ENCODE results near the gene PCDH1. TPM values are rescaled to one million over a fixed set of nuclear protein-coding genes. Genes with fewer than 3 reads are reported as not detected.

Gene PCDH1
- total and polyA plus RNA-seq, 2 of the 8 experiments (the other 6 are each of a cell fraction or from before 2014, with no cell fraction given), result 101 to 102 TPM

DNA sequence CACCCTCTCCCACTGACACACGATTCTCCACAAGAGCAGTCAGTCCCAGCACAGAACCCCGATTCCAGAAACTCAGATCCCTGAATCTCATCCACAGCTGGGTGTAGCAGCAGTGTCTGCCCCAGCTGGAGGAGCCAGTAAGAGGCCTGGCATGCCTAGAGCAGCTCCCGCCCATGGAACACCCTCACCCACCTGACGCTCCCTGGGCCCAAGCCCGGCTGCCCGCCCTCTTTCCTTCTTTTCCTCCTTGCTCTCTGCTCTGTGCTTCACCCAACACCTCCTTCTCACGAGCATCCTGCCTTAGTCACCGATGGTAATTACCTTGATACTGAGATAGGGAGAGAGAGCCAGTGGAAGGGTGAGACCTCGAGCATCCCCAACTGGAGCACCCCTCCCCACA is 8.7 kb downstream of the PCDH1 start:
- Histone ChIP-seq H2BK12ac (ENCODE audit: low read depth, low read length) (peak overlapping the region; percentile 42; the same call in 1 of the 2 replicates), H3K23ac (ENCODE audit: insufficient read length) (no peak overlapping the region), H2BK15ac (ENCODE audit: low read length) (no peak overlapping the region), H3K9ac (replicated peaks in 1 of 4; ENCODE audit: extremely low read depth in 1 of 4, low read depth in 3 of 4, low read length in 3 of 4) (no peak overlapping the region), H4K91ac (replicated peaks; ENCODE audit: insufficient read length, low read length) (no peak overlapping the region), H3K36me3 (ENCODE audit: control insufficient read depth in 2 of 4, insufficient read depth in 4 of 4, low read length in 3 of 4) (peaks cover 31 to 60% (median 49%) of the 10 kb centered on the region in 4 experiments), H3K27ac (ENCODE audit: low read depth, low read length) (0 out of 2 replicates have a peak overlapping the region, but pooled peaks have one; percentile 1), H3K4me1 (replicated peaks in 1 of 4; ENCODE audit: control insufficient read depth in 3 of 4, insufficient read depth in 4 of 4, low read length in 3 of 4) (peaks cover 30 to 39% (median 35%) of the 10 kb centered on the region in 4 experiments), H2AFZ (ENCODE audit: low read length) (no peak overlapping the region), H3K18ac (ENCODE audit: extremely low read depth, low read length) (no peak overlapping the region), H3K9me3 (ENCODE audit: insufficient read depth in 2 of 2, low read depth in 1 of 2, low read length in 1 of 2) (no peaks in the 10 kb centered on the region; a peak in 1 of 4 replicates), H2AK5ac (ENCODE audit: low read depth, low read length) (no peak overlapping the region), H3K4me3 (ENCODE audit: extremely low read depth in 1 of 4, insufficient read depth in 2 of 4, low read depth in 3 of 4, low read length in 4 of 4) (no peak overlapping the region), H3K79me1 (ENCODE audit: low read depth, low read length) (peaks cover 39% of the 10 kb centered on the region), H2BK20ac (ENCODE audit: low read length) (no peak overlapping the region), H3K4ac (replicated peaks; ENCODE audit: insufficient read length, low read depth, low read length) (no peak overlapping the region), H3K23me2 (ENCODE audit: low read depth, low read length) (no peaks in the 10 kb centered on the region), H3K27me3 (replicated peaks in 1 of 4; ENCODE audit: control insufficient read depth in 3 of 4, extremely low read depth in 1 of 4, insufficient read depth in 3 of 4, low read length in 3 of 4) (no peaks in the 10 kb centered on the region), H3K4me2 (ENCODE audit: insufficient read depth in 1 of 2, low read depth in 2 of 2, low read length in 2 of 2) (no peak overlapping the region; a peak in 1 of 4 replicates), H4K20me1 (replicated peaks in 1 of 2; ENCODE audit: control insufficient read depth in 1 of 2, insufficient read depth in 2 of 2, low read length in 2 of 2) (peaks cover 19 to 37% of the 10 kb centered on the region in 2 experiments), H2BK5ac (ENCODE audit: low read depth, low read length) (peak overlapping the region; percentile 41; the same call in 1 of the 2 replicates), H3K79me2 (ENCODE audit: control insufficient read depth in 1 of 2, insufficient read depth in 2 of 2, low read length in 2 of 2) (peaks cover 6 to 84% of the 10 kb centered on the region in 2 experiments), H3K56ac (replicated peaks; ENCODE audit: insufficient read length, low read depth, low read length) (no peak overlapping the region), H4K5ac (ENCODE audit: insufficient read length, low read depth, low read length) (no peak overlapping the region), H2BK120ac (replicated peaks; ENCODE audit: low read depth, low read length) (no peak overlapping the region), H4K8ac (ENCODE audit: extremely low read depth, insufficient read depth, low read length) (no peak overlapping the region; the same call in 1 of the 2 replicates), H3K14ac (ENCODE audit: insufficient read length) (no peak overlapping the region)
- 87% methylated on average over 6 of the region's 9 CpGs; no CpG with 5 or more reads in 1 of the 2 experiments for WGBS, 2 experiments (ENCODE audit: extremely low coverage in 1 of 2, insufficient coverage in 1 of 2, insufficient read length in 1 of 2, insufficient replicate concordance in 2 of 2, low coverage in 1 of 2, low lambda C conversion rate in 2 of 2, missing lambda C conversion rate in 1 of 2)
- no peak for DNase-seq (ENCODE audit: low read depth in 1 of 2, low spot score in 2 of 2)
- CTCF ChIA-PET (ENCODE audit: partially characterized antibody), result interaction anchor here (0.9 to 3.5 kb wide), 12 partner anchors 9 to 178 kb away, joined by 3 to 11 read pairs (median 4); partner anchors contain the start of gene PCDH1
- POLR2A ChIA-PET (ENCODE audit: partially characterized antibody), result interaction anchor here (0.6 to 13.5 kb wide), 8 partner anchors 8 to 153 kb away, joined by 3 to 210 read pairs (median 4); partner anchors contain the start of gene PCDH1
- FAIRE-seq, result no peak
- TF ChIP-seq ZNF274 (IDR thresholded peaks at IDR 0.05; ENCODE audit: borderline replicate concordance, extremely low read depth, low read length) (no peak), RAD21 (IDR thresholded peaks at IDR 0.05 in 1 of 2, conservative IDR thresholded peaks at IDR 0.05 in 1 of 2; ENCODE audit: low read depth in 2 of 2, low read length in 2 of 2) (no peak), BRCA1 (IDR thresholded peaks at IDR 0.05; ENCODE audit: low read depth, low read length) (no peak), KDM1A (IDR thresholded peaks at IDR 0.05; ENCODE audit: borderline replicate concordance, low read length) (no peak), NANOG (IDR thresholded peaks at IDR 0.05; ENCODE audit: insufficient read depth, low read depth, low read length, poor library complexity, severe bottlenecking) (no peak), POU5F1 (IDR thresholded peaks at IDR 0.05; ENCODE audit: low read depth, low read length) (no peak)
- TF ChIP-seq, protein P1, sequence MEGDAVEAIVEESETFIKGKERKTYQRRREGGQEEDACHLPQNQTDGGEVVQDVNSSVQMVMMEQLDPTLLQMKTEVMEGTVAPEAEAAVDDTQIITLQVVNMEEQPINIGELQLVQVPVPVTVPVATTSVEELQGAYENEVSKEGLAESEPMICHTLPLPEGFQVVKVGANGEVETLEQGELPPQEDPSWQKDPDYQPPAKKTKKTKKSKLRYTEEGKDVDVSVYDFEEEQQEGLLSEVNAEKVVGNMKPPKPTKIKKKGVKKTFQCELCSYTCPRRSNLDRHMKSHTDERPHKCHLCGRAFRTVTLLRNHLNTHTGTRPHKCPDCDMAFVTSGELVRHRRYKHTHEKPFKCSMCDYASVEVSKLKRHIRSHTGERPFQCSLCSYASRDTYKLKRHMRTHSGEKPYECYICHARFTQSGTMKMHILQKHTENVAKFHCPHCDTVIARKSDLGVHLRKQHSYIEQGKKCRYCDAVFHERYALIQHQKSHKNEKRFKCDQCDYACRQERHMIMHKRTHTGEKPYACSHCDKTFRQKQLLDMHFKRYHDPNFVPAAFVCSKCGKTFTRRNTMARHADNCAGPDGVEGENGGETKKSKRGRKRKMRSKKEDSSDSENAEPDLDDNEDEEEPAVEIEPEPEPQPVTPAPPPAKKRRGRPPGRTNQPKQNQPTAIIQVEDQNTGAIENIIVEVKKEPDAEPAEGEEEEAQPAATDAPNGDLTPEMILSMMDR (IDR thresholded peaks at IDR 0.05; ENCODE audit: control extremely low read depth in 1 of 3, insufficient read depth in 1 of 3, low read depth in 1 of 3, low read length in 3 of 3), result no peak
- TF ChIP-seq, protein P2, sequence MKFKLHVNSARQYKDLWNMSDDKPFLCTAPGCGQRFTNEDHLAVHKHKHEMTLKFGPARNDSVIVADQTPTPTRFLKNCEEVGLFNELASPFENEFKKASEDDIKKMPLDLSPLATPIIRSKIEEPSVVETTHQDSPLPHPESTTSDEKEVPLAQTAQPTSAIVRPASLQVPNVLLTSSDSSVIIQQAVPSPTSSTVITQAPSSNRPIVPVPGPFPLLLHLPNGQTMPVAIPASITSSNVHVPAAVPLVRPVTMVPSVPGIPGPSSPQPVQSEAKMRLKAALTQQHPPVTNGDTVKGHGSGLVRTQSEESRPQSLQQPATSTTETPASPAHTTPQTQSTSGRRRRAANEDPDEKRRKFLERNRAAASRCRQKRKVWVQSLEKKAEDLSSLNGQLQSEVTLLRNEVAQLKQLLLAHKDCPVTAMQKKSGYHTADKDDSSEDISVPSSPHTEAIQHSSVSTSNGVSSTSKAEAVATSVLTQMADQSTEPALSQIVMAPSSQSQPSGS (IDR thresholded peaks at IDR 0.05; ENCODE audit: low read length), result no peak

All from H1 (cell line).